Aorta (tissue), 5 donors: Measurements from ENCODE around the gene FSIP1. TPM values are rescaled to one million over a fixed set of nuclear protein-coding genes. Genes with fewer than 3 reads are reported as not detected.

ENCODE experiments used
- ATAC-seq: fragments of 200-7000 bp; cut with Tn5 transposase; one replicate; pipeline ENCODE4 v1.9.1; 2022; ENCODE audit warnings: moderate library complexity; ENCODE audit not compliant: low FRiP score
- DNase-seq, 2 donors: peaks; one replicate each; pipeline ENCODE4 v3.0.0-alpha.2; 2020
- H3K27ac ChIP-seq, 2 donors: one replicate each; pipeline ENCODE4 v1.5.1; 2013; ENCODE audit warnings: low read length in 2 of 2, mild to moderate bottlenecking in 2 of 2, moderate library complexity in 2 of 2, control low read depth in 1 of 2, inconsistent platforms in 1 of 2, low read depth in 1 of 2
- H3K27me3 ChIP-seq, 2 donors: one replicate each; pipeline ENCODE4 v1.6.1; 2013; ENCODE audit warnings: control low read depth in 1 of 2, low read length in 1 of 2, mild to moderate bottlenecking in 1 of 2, moderate library complexity in 1 of 2; ENCODE audit not compliant: insufficient read depth in 2 of 2, control insufficient read depth in 1 of 2
- H3K36me3 ChIP-seq, 2 donors: one replicate each; pipeline ENCODE4 v1.6.1; 2013; ENCODE audit warnings: control low read depth in 1 of 2, low read length in 1 of 2, mild to moderate bottlenecking in 1 of 2; ENCODE audit not compliant: insufficient read depth in 2 of 2, control insufficient read depth in 1 of 2
- H3K4me1 ChIP-seq, 2 donors: one replicate each; pipeline ENCODE4 v1.6.1; 2013; ENCODE audit warnings: low read length in 2 of 2, control low read depth in 1 of 2, mild to moderate bottlenecking in 1 of 2, moderate library complexity in 1 of 2; ENCODE audit not compliant: insufficient read depth in 2 of 2, control insufficient read depth in 1 of 2
- H3K4me3 ChIP-seq, 2 donors: one replicate each; pipeline ENCODE4 v1.5.1; 2013; ENCODE audit warnings: low read length in 2 of 2, control low read depth in 1 of 2, mild to moderate bottlenecking in 1 of 2
- H3K9me3 ChIP-seq: one replicate; pipeline ENCODE4 v1.6.1; 2013; ENCODE audit warnings: mild to moderate bottlenecking, low read length; ENCODE audit not compliant: control insufficient read depth
- WGBS, 2 donors: extraction: QIAGEN DNeasy Blood & Tissue Kit; methylation state at CpG; one replicate each; pipeline ENCODE4 v1.1.7; 2013; 5-methylcytosine and 5-hydroxymethylcytosine counted together
- intact Hi-C, 2 donors: fragments of 100-400 bp; cut with DNase I; formaldehyde crosslinking; loops; one replicate each; pipeline versions ENCODE4 v1.14.2 to v1.15.0; 2022
- polyA plus RNA-seq, 2 donors: library from polyadenylated mRNA; stranded (reverse); fragments of 200-250 nt; gene quantifications; one replicate each; pipeline ENCODE4 v1.2.3, GENCODE V29; 2013
- total RNA-seq, 2 donors: library from RNA; stranded (reverse); fragmentation: NEBNext Ultra II Directional; extraction: Animal tissue kit (Norgen Biotek cat#: 25700); gene quantifications; one replicate each; pipeline ENCODE4 v1.2.1, GENCODE V29; 2021
- donor health status: healthy with polysubstance abuse.
- donor health status: Bipolar disorder and iron deficiency.
- donor health status: DM: no; HTN: no; CAD: no.
- donor health status: DM: no; HTN: no; CAD: no.
- donor health status: DM: yes; HTN: yes; CAD: no.

FSIP1 gene
- total and polyA plus RNA-seq, 4 donors, result 1.2 TPM; not detected in 1

- no peaks in the 10 kb centered on the region for H3K36me3 ChIP-seq
- no peak overlapping the region for H3K27ac ChIP-seq
- no peak for DNase-seq
- no peaks in the 10 kb centered on the region for H3K4me1 ChIP-seq
- 92 to 96% methylated on average over 2 of the region's 2 CpGs for WGBS, 2 donors
- no peaks in the 10 kb centered on the region for H3K27me3 ChIP-seq
- peaks cover 5% of the 10 kb centered on the region for H3K9me3 ChIP-seq
- no peak overlapping the region for H3K4me3 ChIP-seq
- no peak for ATAC-seq
- intact Hi-C loops, result no loop called here
Observed at GRCh38 chr15:39608185-39609139, 174.2 kb downstream of the FSIP1 start.

GRCh38 chr15:39605146-39605545 is 177.5 kb downstream of the FSIP1 start:
- H3K36me3 ChIP-seq, result no peaks in the 10 kb centered on the region
- no peak for DNase-seq
- WGBS, 2 donors, result 88% methylated on average over 1 of the region's 1 CpG
- intact Hi-C loops, result no loop called here
- no peak for ATAC-seq
- H3K27me3 ChIP-seq, result no peaks in the 10 kb centered on the region
- peaks cover 5% of the 10 kb centered on the region for H3K9me3 ChIP-seq
- no peak overlapping the region for H3K4me3 ChIP-seq
- no peak overlapping the region for H3K27ac ChIP-seq
- H3K4me1 ChIP-seq, result no peaks in the 10 kb centered on the region

- Histone ChIP-seq H3K4me3 (no peak overlapping the region), H3K4me1 (no peaks in the 10 kb centered on the region), H3K27ac (no peak overlapping the region), H3K9me3 (no peaks in the 10 kb centered on the region), H3K27me3 (no peaks in the 10 kb centered on the region), H3K36me3 (no peaks in the 10 kb centered on the region)
- DNase-seq (no peak), ATAC-seq (no peak)
- 81 to 88% methylated on average over 5 of the region's 5 CpGs for WGBS, 2 donors
- intact Hi-C loops, result no loop called here
Observed at GRCh38 chr15:39602143-39602542, 180.5 kb downstream of the FSIP1 start.

GRCh38 chr15:39599871-39600270 is 182.8 kb downstream of the FSIP1 start:
- H3K27ac ChIP-seq, result no peak overlapping the region

GRCh38 chr15:39598958-39599845 is 183.4 kb downstream of the FSIP1 start:
- 73 to 75% methylated on average over 12 of the region's 12 CpGs for WGBS, 2 donors
- intact Hi-C loops, result no loop called here
- no peak for ATAC-seq
- no peak overlapping the region for H3K27ac ChIP-seq
- H3K27me3 ChIP-seq, result no peaks in the 10 kb centered on the region
- H3K36me3 ChIP-seq, result no peaks in the 10 kb centered on the region
- DNase-seq, result no peak
- no peaks in the 10 kb centered on the region for H3K9me3 ChIP-seq
- no peak overlapping the region for H3K4me3 ChIP-seq
- no peaks in the 10 kb centered on the region for H3K4me1 ChIP-seq

More at GRCh38 chr15:39599871-39600270, 182.8 kb downstream of the FSIP1 start:
- Histone ChIP-seq H3K27me3 (no peaks in the 10 kb centered on the region), H3K4me1 (no peaks in the 10 kb centered on the region), H3K4me3 (no peak overlapping the region), H3K36me3 (no peaks in the 10 kb centered on the region), H3K9me3 (no peaks in the 10 kb centered on the region)
- intact Hi-C loops, result no loop called here
- 76 to 87% methylated on average over 2 of the region's 2 CpGs for WGBS, 2 donors
- DNase-seq (no peak), ATAC-seq (no peak)

GRCh38 chr15:39598186-39598850 is 184.3 kb downstream of the FSIP1 start:
- Histone ChIP-seq H3K9me3 (no peaks in the 10 kb centered on the region), H3K36me3 (peaks cover 0 to 1% of the 10 kb centered on the region in 2 donors), H3K4me1 (no peaks in the 10 kb centered on the region), H3K27ac (no peak overlapping the region), H3K27me3 (no peaks in the 10 kb centered on the region), H3K4me3 (no peak overlapping the region)
- intact Hi-C loops, result no loop called here
- no peak for DNase-seq
- WGBS, 2 donors, result 57 to 69% methylated on average over 3 of the region's 3 CpGs
- no peak for ATAC-seq

GRCh38 chr15:39597751-39598185 is 184.9 kb downstream of the FSIP1 start:
- H3K36me3 ChIP-seq, result peaks cover 0 to 2% of the 10 kb centered on the region in 2 donors
- H3K27ac ChIP-seq, result no peak overlapping the region
- DNase-seq (no peak), ATAC-seq (no peak)
- H3K9me3 ChIP-seq, result no peaks in the 10 kb centered on the region
- no peak overlapping the region for H3K4me3 ChIP-seq
- no peaks in the 10 kb centered on the region for H3K27me3 ChIP-seq
- H3K4me1 ChIP-seq, result no peaks in the 10 kb centered on the region
- WGBS, 2 donors, result 92 to 93% methylated on average over 6 of the region's 6 CpGs
- intact Hi-C loops, result no loop called here

- WGBS, 2 donors, result 97% methylated on average over 2 of the region's 2 CpGs
- DNase-seq, result no peak
- intact Hi-C loops, result no loop called here
- Histone ChIP-seq H3K27ac (no peak overlapping the region), H3K9me3 (no peaks in the 10 kb centered on the region), H3K4me3 (no peak overlapping the region), H3K27me3 (no peaks in the 10 kb centered on the region), H3K4me1 (no peaks in the 10 kb centered on the region), H3K36me3 (peaks cover 0 to 2% of the 10 kb centered on the region in 2 donors)
- no peak for ATAC-seq
Observed at GRCh38 chr15:39597336-39597735, 185.3 kb downstream of the FSIP1 start.
